Parietal lobe (tissue), 2 donors: ENCODE data around the gene HTR1D. TPM values are rescaled to one million over a fixed set of nuclear protein-coding genes. Genes with fewer than 3 reads are reported as not detected.

Source experiments
- small RNA-seq: library from RNA; depleted of rRNA; stranded (forward); fragments of <200 nt; gene quantifications from one replicate; pipeline ENCODE3, GENCODE V24; 2014; ENCODE audit warnings: low replicate concordance
- total RNA-seq: library from RNA; depleted of rRNA; stranded (reverse); fragments of >200 nt; gene quantifications from one replicate; pipeline ENCODE4 v1.2.3, GENCODE V29; 2014

Gene HTR1D, protein sequence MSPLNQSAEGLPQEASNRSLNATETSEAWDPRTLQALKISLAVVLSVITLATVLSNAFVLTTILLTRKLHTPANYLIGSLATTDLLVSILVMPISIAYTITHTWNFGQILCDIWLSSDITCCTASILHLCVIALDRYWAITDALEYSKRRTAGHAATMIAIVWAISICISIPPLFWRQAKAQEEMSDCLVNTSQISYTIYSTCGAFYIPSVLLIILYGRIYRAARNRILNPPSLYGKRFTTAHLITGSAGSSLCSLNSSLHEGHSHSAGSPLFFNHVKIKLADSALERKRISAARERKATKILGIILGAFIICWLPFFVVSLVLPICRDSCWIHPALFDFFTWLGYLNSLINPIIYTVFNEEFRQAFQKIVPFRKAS
- 0.31 TPM for total RNA-seq

DNA sequence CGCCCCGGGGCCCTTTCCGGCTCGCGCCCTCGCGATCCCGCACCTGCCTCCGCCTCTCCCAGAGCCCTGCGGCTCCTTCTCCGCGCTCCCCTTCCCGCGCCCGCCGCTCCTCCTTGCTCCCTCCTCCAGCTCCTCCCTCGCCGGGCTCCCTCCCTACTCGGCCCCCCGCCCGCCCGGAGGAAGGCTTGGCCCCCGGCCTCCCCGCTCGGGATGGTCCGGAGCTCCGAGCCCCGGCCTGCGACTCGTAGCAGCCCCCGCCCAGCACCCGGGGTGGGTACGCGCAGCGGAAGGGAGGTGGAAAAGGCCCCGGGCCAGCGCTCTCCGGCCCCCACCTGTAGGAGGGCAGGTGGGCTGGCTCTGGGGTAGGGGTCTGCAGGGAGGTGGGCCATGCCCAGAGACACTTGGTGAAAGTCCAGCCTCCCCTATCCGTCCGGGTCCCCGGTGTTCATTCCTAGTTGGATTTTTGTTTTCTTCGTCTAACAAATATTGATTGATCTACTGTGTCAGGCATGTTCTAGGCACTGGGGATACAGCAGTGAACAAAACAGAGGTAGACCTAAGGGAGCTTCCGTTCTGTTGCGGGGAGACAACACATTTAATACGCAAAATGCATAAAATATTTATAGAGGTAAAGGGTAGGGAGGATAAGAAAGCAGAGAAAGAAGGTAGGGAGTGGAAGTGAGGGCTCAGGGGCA is at the start of gene HTR1D:
HTR1D (minus strand) TSS at position 82 of the 695 bp plus-strand sequence. CDS start 23,283 bp downstream, outside the sequence.

DNA sequence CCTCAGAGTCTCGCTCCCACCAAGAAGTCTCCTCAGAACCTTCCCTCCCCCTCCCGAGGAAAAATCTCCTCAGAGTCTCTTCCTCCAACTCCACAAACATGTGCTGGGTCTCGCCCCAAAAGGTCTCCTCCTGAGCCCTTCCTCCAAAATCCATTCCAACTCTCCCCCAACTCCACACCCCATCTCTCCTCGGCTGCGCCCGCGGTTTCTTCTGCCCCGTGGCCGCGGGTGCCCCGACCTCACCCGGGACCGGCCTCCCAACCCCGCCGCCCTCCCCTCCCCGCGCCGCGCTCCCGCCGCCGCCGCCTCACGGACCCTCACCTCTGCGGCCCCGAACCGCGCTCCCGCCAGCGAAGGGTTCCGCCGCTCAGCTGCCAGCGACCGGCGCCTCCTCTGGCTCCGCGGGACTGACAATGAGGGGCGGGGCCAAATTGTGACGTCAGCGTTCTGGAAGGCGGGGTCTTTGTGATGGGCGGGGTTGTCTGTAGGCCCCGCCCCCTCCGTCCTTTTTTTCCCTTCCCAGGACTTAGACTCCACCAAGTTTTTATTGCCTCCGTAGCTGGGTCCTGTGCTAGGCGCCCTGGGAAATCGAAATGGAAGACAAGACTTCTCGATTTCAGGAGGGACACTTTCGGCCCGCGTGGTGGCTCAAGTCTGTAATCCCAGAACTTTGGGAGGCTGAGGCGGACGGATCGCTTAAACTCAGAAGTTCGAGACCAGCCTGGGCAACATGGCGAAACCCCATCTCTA is 48.7 kb downstream of the HTR1D start, which contains the start of gene LUZP1:
LUZP1 (minus strand) TSS at position 412 of the 750 bp plus-strand sequence.

Small RNA genes lying within 50 kb of the gene (small RNA-seq; reads per million reads assigned to genes)
- gene RNU6-135P = not detected
- gene RNU6-514P = not detected

Other genes starting within 250 kb of the HTR1D start
- not detected for gene LACTBL1, start 244.6 kb downstream of the HTR1D start, total RNA-seq
- not detected for gene TEX46, start 201.7 kb downstream of the HTR1D start, total RNA-seq
- gene KDM1A, start 198.0 kb downstream of the HTR1D start, total RNA-seq = 225 TPM
- 10.3 TPM for gene LUZP1, start 48.6 kb downstream of the HTR1D start, total RNA-seq
- 229 TPM for gene HNRNPR, start 126.8 kb upstream of the HTR1D start, total RNA-seq
- gene ZNF436, start 152.3 kb upstream of the HTR1D start, total RNA-seq = 74.2 TPM
- gene TCEA3, start 207.2 kb upstream of the HTR1D start, total RNA-seq = 2.2 TPM